Natural killer cell (primary cell): ENCODE measurements around the gene EIF4H. TPM values are rescaled to one million over a fixed set of nuclear protein-coding genes. Genes with fewer than 3 reads are reported as not detected.
A peak's percentile ranks its signal among the peaks of the same experiment; 100 is the strongest.
"Not testable (repeated sequence)": the region's sequence is repeated elsewhere in the genome, so short reads cannot be mapped to it uniquely, and the experiment has no call there.

Experiments used
- ATAC-seq, 3 donors: fragments of 150-1000 bp in 2 of 3; fragments of 200-7000 bp in 1 of 3; cut with Tn5 transposase; 1 replicate in 1 of 3; 2 replicates in 2 of 3; pipeline ENCODE4 v1.10.0; 2021; ENCODE audit warnings: mild to moderate bottlenecking in 2 of 3, moderate library complexity in 2 of 3
- DNase-seq, 2 donors: peaks; one replicate each; pipeline versions ENCODE4 v3.0.0 to v3.0.0-alpha.2; 2013 to 2021; ENCODE audit warnings: mixed read lengths in 1 of 2
- H3K27ac ChIP-seq: one replicate; pipeline ENCODE4 v1.5.1; 2013; ENCODE audit warnings: mild to moderate bottlenecking, low read length
- H3K27me3 ChIP-seq: one replicate; pipeline ENCODE4 v1.6.1; 2013; ENCODE audit warnings: low read length; ENCODE audit not compliant: control insufficient read depth, insufficient read depth
- H3K36me3 ChIP-seq: one replicate; pipeline ENCODE4 v1.6.1; 2013; ENCODE audit warnings: low read length; ENCODE audit not compliant: control insufficient read depth, insufficient read depth
- H3K4me1 ChIP-seq: one replicate; pipeline ENCODE4 v1.6.1; 2013; ENCODE audit warnings: low read length; ENCODE audit not compliant: control insufficient read depth, insufficient read depth
- H3K4me3 ChIP-seq: one replicate; pipeline ENCODE4 v1.5.1; 2013; ENCODE audit warnings: low read length
- H3K9me3 ChIP-seq: one replicate; pipeline ENCODE4 v1.6.1; 2013; ENCODE audit warnings: low read length; ENCODE audit not compliant: control insufficient read depth, insufficient read depth
- H3K27ac Mint-ChIP-seq, 2 donors: one replicate each; pipeline ENCODE4 v1.8.0; 2022; ENCODE audit warnings: mild to moderate bottlenecking in 2 of 2, mixed read lengths in 2 of 2, moderate library complexity in 1 of 2
- H3K27me3 Mint-ChIP-seq, 2 donors: one replicate each; pipeline ENCODE4 v1.8.0; 2022; ENCODE audit warnings: low read depth in 2 of 2, mixed read lengths in 2 of 2
- H3K36me3 Mint-ChIP-seq: one replicate; pipeline ENCODE4 v1.8.0; 2022; ENCODE audit warnings: mixed read lengths
- H3K4me1 Mint-ChIP-seq, 2 donors: one replicate each; pipeline ENCODE4 v1.8.0; 2022; ENCODE audit warnings: mixed read lengths in 2 of 2
- H3K4me3 Mint-ChIP-seq: one replicate; pipeline ENCODE4 v1.8.0; 2022; ENCODE audit warnings: mild to moderate bottlenecking, moderate library complexity, mixed read lengths
- H3K9me3 Mint-ChIP-seq, 2 donors: one replicate each; pipeline ENCODE4 v1.8.0; 2022; ENCODE audit warnings: mixed read lengths in 2 of 2
- CTCF ChIP-seq: fragments of 200-600 bp; IDR thresholded peaks from one replicate; pipeline ENCODE4 v1.8.0; 2022; ENCODE audit warnings: antibody characterized with exemption
- WGBS: methylation state at CpG from one replicate; pipeline ENCODE4 v1.1.7; 2013; ENCODE audit warnings: missing lambda C conversion rate; ENCODE audit not compliant: insufficient coverage; 5-methylcytosine and 5-hydroxymethylcytosine counted together
- intact Hi-C: fragments of 100-400 bp; cut with micrococcal nuclease; formaldehyde crosslinking; loops from one replicate; pipeline ENCODE4 v1.14.2; 2022
- total RNA-seq, 4 donors: library from RNA; stranded (reverse); fragments of 120-200 nt in 1 of 4; gene quantifications; one replicate each; pipeline versions ENCODE4 v1.2.3 to v1.2.4, GENCODE V29; 2013 to 2022

Gene EIF4H
- total RNA-seq, 3 donors from 2014 or later (not counting 1 experiment from before 2014, with no cell fraction given) = 286 to 294 (median 294) TPM

GRCh38 chr7:74165867-74166593 is 8.1 kb upstream of the EIF4H start:
- Mint-ChIP-seq H3K4me1 (no peaks in the 10 kb centered on the region), H3K36me3 (no peaks in the 10 kb centered on the region), H3K27ac (no peak overlapping the region), H3K9me3 (no peaks in the 10 kb centered on the region), H3K27me3 (no peaks in the 10 kb centered on the region), H3K4me3 (no peak overlapping the region)
- WGBS = 98% methylated on average over 15 of the region's 15 CpGs
- Histone ChIP-seq H3K27me3 (no peaks in the 10 kb centered on the region), H3K27ac (no peak overlapping the region), H3K9me3 (no peaks in the 10 kb centered on the region), H3K36me3 (no peaks in the 10 kb centered on the region), H3K4me3 (no peak overlapping the region), H3K4me1 (no peaks in the 10 kb centered on the region)
- intact Hi-C loops = no loop called here
- no peak for DNase-seq
- no peak for TF ChIP-seq CTCF
- no peak for ATAC-seq

GRCh38 chr7:74167324-74167723 is 6.8 kb upstream of the EIF4H start:
- DNase-seq, H3K4me3 ChIP-seq, H3K4me1 ChIP-seq, H3K36me3 ChIP-seq, H3K36me3 Mint-ChIP-seq, H3K9me3 ChIP-seq, H3K27me3 Mint-ChIP-seq, H3K4me3 Mint-ChIP-seq, ATAC-seq, H3K27ac ChIP-seq, H3K27ac Mint-ChIP-seq, H3K27me3 ChIP-seq, intact Hi-C loops, H3K4me1 Mint-ChIP-seq, H3K9me3 Mint-ChIP-seq: not testable (repeated sequence)
- 89% methylated on average over 6 of the region's 6 CpGs for WGBS

DNA sequence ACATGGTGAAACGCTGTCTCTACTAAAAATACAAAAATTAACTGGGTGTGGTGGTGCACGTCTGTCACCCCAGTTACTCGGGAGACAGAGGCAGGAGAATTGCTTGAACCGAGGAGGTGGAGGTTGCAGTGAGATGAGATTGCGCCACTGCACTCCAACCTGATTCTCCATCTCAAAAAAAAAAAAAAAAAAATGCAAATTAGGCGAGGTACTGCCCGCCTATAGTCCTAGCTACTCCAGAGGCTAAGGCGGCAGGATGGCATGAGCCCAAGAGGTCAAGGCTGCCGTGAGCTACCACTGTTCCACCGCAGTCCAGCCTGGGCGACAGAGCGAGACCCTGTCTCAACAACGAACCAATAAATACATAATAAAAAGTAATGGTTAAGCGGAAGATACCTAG is 1.1 kb upstream of the EIF4H start:
- H3K27ac Mint-ChIP-seq = peak overlapping the region; percentile 91 to 92
- ATAC-seq (no peak), DNase-seq (peak in 1 of 2 donors; percentile 17)
- H3K27me3 ChIP-seq = no peaks in the 10 kb centered on the region
- no peaks in the 10 kb centered on the region for H3K9me3 ChIP-seq
- H3K4me1 Mint-ChIP-seq = peaks cover 31% of the 10 kb centered on the region in 2 donors
- no peak for TF ChIP-seq CTCF
- H3K27ac ChIP-seq = no peak overlapping the region
- no peak overlapping the region for H3K4me3 ChIP-seq
- WGBS = 79% methylated on average over 6 of the region's 14 CpGs
- peaks cover 3% of the 10 kb centered on the region for H3K36me3 ChIP-seq
- intact Hi-C loops = loop anchor here (5.0 to 10.0 kb wide), 2 partner anchors 81 to 108 kb away; no protein-coding TSS in a partner anchor
- H3K36me3 Mint-ChIP-seq = no peaks in the 10 kb centered on the region
- no peaks in the 10 kb centered on the region for H3K9me3 Mint-ChIP-seq
- H3K4me3 Mint-ChIP-seq = peak overlapping the region; percentile 89
- H3K27me3 Mint-ChIP-seq = no peaks in the 10 kb centered on the region
- peaks cover 24% of the 10 kb centered on the region for H3K4me1 ChIP-seq

GRCh38 chr7:74173491-74173865 is 678 bp upstream of the EIF4H start:
- Mint-ChIP-seq H3K9me3 (no peaks in the 10 kb centered on the region), H3K27ac (peak overlapping the region; percentile 91 to 92), H3K4me3 (peak overlapping the region; percentile 89), H3K4me1 (peaks cover 32% of the 10 kb centered on the region in 2 donors), H3K27me3 (no peaks in the 10 kb centered on the region), H3K36me3 (no peaks in the 10 kb centered on the region)
- H3K27me3 ChIP-seq = no peaks in the 10 kb centered on the region
- intact Hi-C loops = loop anchor here (5.0 to 10.0 kb wide), 2 partner anchors 81 to 109 kb away; no protein-coding TSS in a partner anchor
- peaks cover 28% of the 10 kb centered on the region for H3K4me1 ChIP-seq
- H3K27ac ChIP-seq = peak overlapping the region; percentile 75
- TF ChIP-seq CTCF = no peak
- ATAC-seq (no peak), DNase-seq (no peak)
- peak overlapping the region; percentile 79 for H3K4me3 ChIP-seq
- no peaks in the 10 kb centered on the region for H3K9me3 ChIP-seq
- peaks cover 3% of the 10 kb centered on the region for H3K36me3 ChIP-seq
- WGBS = 6% methylated on average over 10 of the region's 11 CpGs
